ENCODE data around the gene SOX18.

Gene SOX18

DNA sequence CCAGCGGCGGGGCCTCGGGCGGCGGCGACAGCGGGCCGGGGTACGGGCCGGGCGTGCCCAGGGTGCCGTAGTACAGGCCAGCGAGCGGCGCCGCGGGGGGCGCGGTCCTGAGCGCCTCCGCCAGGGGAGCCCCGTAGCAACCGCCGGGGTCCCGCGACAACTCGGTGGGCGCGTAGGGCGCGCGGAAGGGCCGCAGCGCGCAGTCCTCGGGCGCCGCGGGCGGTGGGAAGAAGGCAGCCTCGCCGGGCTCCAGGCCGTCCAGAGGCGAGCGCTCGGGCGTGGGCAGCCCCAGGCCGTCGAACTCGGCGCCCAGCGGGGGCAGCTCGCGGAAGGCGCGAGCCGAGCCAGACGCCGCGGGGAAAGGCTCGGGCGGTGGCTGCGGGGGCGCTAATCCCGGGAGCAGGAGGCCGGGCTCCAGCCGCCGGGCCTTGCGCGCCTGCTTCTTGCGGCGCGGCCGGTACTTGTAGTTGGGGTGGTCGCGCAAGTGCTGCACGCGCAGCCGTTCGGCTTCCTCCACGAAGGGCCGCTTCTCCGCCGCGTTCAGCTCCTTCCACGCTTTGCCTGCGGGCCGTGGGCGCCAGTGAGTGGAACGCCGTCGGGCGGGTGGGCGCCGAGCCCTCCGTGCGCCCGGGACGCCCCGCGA is 916 bp downstream of the SOX18 start:
- Histone ChIP-seq H3K36me3 (ENCODE audit: insufficient read depth, low read length) (no peaks in the 10 kb centered on the region), H2AFZ (ENCODE audit: low read length) (no peak overlapping the region), H3K9me2 (replicated peaks; ENCODE audit: low read depth, low read length) (no peaks in the 10 kb centered on the region), H3K9me3 (ENCODE audit: insufficient read depth, low read depth, low read length) (no peaks in the 10 kb centered on the region), H4K20me1 (ENCODE audit: insufficient read depth, low read length, poor library complexity, severe bottlenecking) (no peaks in the 10 kb centered on the region), H3K4me1 (ENCODE audit: insufficient read depth, low read length, poor library complexity, severe bottlenecking) (peaks cover 1% of the 10 kb centered on the region), H3K79me2 (ENCODE audit: insufficient read depth, low read length) (no peaks in the 10 kb centered on the region), H3K4me3 (ENCODE audit: low read length, poor library complexity, severe bottlenecking) (no peak overlapping the region), H3K9ac (ENCODE audit: low read depth, low read length, poor library complexity, severe bottlenecking) (no peak overlapping the region), H3K4me2 (ENCODE audit: low read depth, low read length, poor library complexity, severe bottlenecking) (no peak overlapping the region), H3F3A (ENCODE audit: low read depth) (no peaks in the 10 kb centered on the region), H3K27me3 (ENCODE audit: insufficient read depth, low read length, poor library complexity, severe bottlenecking) (no peaks in the 10 kb centered on the region)
- no peak for TF ChIP-seq EZH2phosphoT487 (IDR thresholded peaks at IDR 0.05; ENCODE audit: borderline replicate concordance)
- TF ChIP-seq, protein P1, sequence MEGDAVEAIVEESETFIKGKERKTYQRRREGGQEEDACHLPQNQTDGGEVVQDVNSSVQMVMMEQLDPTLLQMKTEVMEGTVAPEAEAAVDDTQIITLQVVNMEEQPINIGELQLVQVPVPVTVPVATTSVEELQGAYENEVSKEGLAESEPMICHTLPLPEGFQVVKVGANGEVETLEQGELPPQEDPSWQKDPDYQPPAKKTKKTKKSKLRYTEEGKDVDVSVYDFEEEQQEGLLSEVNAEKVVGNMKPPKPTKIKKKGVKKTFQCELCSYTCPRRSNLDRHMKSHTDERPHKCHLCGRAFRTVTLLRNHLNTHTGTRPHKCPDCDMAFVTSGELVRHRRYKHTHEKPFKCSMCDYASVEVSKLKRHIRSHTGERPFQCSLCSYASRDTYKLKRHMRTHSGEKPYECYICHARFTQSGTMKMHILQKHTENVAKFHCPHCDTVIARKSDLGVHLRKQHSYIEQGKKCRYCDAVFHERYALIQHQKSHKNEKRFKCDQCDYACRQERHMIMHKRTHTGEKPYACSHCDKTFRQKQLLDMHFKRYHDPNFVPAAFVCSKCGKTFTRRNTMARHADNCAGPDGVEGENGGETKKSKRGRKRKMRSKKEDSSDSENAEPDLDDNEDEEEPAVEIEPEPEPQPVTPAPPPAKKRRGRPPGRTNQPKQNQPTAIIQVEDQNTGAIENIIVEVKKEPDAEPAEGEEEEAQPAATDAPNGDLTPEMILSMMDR (conservative IDR thresholded peaks at IDR 0.05; ENCODE audit: low read length), result no peak

DNA sequence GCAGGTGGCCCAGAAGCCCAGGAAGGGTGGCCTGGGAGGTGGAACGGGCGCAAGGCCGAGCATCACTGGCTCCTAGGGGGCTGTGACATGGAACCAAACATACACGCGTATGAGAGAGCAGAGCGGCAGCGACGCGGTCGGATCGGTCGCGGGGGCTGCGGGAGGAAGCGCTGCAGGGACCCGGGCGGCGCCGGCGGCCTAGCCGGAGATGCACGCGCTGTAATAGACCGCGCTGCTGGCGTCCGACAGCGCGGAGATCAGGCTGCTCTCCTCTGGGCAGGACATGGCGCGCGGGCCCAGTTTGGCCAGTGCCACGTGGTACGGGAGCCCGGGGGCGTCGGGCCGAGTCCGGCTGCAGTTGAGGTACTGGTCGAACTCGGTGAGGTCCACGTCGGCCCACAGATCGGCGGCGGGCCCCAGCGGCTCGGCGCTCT is 1.5 kb downstream of the SOX18 start:
- Histone ChIP-seq H3K79me2 (ENCODE audit: insufficient read depth, low read length) (no peaks in the 10 kb centered on the region), H3K27me3 (ENCODE audit: insufficient read depth, low read length, poor library complexity, severe bottlenecking) (no peaks in the 10 kb centered on the region), H3K9me2 (replicated peaks; ENCODE audit: low read depth, low read length) (no peaks in the 10 kb centered on the region), H3K9ac (ENCODE audit: low read depth, low read length, poor library complexity, severe bottlenecking) (no peak overlapping the region), H3K4me1 (ENCODE audit: insufficient read depth, low read length, poor library complexity, severe bottlenecking) (no peaks in the 10 kb centered on the region), H3K4me2 (ENCODE audit: low read depth, low read length, poor library complexity, severe bottlenecking) (no peak overlapping the region), H2AFZ (ENCODE audit: low read length) (no peak overlapping the region), H4K20me1 (ENCODE audit: insufficient read depth, low read length, poor library complexity, severe bottlenecking) (no peaks in the 10 kb centered on the region), H3K9me3 (ENCODE audit: insufficient read depth, low read depth, low read length) (no peaks in the 10 kb centered on the region), H3K36me3 (ENCODE audit: insufficient read depth, low read length) (no peaks in the 10 kb centered on the region), H3F3A (ENCODE audit: low read depth) (no peaks in the 10 kb centered on the region), H3K4me3 (ENCODE audit: low read length, poor library complexity, severe bottlenecking) (no peak overlapping the region)
- TF ChIP-seq EZH2phosphoT487 (IDR thresholded peaks at IDR 0.05; ENCODE audit: borderline replicate concordance), result no peak
- TF ChIP-seq, protein P1 (conservative IDR thresholded peaks at IDR 0.05; ENCODE audit: low read length), result no peak

DNA sequence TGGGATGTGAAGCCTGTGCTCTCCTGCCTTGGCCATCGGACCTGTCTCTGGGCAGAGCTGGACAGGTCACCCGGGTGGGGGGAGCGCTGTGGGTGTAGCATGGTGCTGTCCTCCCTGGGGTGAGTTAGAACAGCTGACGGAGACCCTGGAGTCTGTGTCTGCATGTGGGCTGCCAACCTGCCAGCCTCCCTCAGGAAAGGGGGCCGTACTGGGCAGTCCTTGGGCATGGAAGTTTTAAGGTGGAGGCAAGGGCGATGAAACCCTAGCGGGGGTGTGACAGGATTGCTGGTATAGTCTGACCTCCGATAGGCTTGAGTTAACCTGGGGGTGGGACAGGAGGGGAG is 2.4 kb downstream of the SOX18 start:
- TF ChIP-seq, protein P1 (conservative IDR thresholded peaks at IDR 0.05; ENCODE audit: low read length), result no peak
- no peak for TF ChIP-seq EZH2phosphoT487 (IDR thresholded peaks at IDR 0.05; ENCODE audit: borderline replicate concordance)
- Histone ChIP-seq H3K27me3 (ENCODE audit: insufficient read depth, low read length, poor library complexity, severe bottlenecking) (no peaks in the 10 kb centered on the region), H3K4me2 (ENCODE audit: low read depth, low read length, poor library complexity, severe bottlenecking) (no peak overlapping the region), H3K4me3 (ENCODE audit: low read length, poor library complexity, severe bottlenecking) (no peak overlapping the region), H3K9me3 (ENCODE audit: insufficient read depth, low read depth, low read length) (no peaks in the 10 kb centered on the region), H3K79me2 (ENCODE audit: insufficient read depth, low read length) (no peaks in the 10 kb centered on the region), H2AFZ (ENCODE audit: low read length) (no peak overlapping the region), H3K9ac (ENCODE audit: low read depth, low read length, poor library complexity, severe bottlenecking) (no peak overlapping the region), H4K20me1 (ENCODE audit: insufficient read depth, low read length, poor library complexity, severe bottlenecking) (no peaks in the 10 kb centered on the region), H3K9me2 (replicated peaks; ENCODE audit: low read depth, low read length) (no peaks in the 10 kb centered on the region), H3K4me1 (ENCODE audit: insufficient read depth, low read length, poor library complexity, severe bottlenecking) (peaks cover 4% of the 10 kb centered on the region), H3K36me3 (ENCODE audit: insufficient read depth, low read length) (no peaks in the 10 kb centered on the region), H3F3A (ENCODE audit: low read depth) (no peaks in the 10 kb centered on the region)
